ENCODE results near the gene NRF1.

NRF1 gene

DNA sequence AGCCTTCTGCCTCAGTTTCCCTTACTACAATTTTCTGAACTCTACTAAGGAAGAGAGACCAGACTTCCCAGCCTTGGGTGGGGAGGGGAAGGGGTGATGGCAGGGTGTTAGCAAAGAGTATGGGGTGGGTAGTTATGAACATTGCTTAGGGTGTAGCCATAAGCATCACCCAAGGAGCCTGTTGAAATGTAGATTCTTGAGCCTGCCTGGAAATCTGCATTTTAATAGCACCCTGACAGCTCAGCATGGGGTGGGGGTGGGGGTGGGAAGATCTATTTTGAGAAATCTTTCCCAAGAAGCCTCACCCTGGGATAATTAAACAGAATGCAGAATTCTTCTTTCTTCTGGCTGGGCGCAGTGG is 164.8 kb downstream of the NRF1 start:
- TF ChIP-seq JUND (IDR thresholded peaks at IDR 0.05; ENCODE audit: low read depth) = no peak
- DNase-seq (ENCODE audit: low read depth in 1 of 2, low spot score in 1 of 2) = no peak
- in situ Hi-C loops (cut with HindIII; ENCODE audit: low pct_unique_long_range_greater_than_20kb, low sequenced_read_pairs) = no loop called here

DNA sequence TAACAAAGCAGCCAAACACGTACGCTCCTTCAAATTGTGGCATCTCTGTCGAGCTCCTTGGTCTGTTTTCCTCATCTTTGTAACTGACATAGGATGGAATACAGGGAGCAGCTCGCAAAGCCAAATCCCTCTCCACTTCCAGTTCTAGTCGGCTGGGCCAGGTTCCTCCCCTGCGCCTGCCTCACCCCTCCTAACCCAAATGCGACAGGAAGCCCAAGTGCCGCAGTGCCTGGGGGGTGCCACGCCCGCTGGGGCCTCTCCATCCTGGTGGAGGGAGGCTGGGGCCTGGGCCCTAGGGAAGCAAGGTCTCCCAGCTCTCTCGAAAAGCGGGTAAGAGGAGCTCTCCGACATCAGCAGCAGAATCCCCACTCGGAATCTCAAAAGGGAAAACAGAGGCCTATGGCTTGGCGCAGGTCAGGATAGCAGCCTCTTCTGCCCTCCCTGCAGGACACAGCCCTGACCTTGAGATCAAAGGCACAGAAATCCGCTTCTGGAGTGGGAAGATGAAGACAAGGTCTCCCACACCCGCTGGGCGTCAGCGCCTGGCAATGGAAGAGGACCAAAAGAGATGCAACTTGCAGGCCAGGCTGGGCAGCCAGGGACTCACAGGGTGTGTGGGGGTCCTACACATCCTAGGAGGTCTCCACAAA is 165.8 kb downstream of the NRF1 start:
- DNase-seq (ENCODE audit: low read depth in 1 of 2, low spot score in 1 of 2) = no peak
- TF ChIP-seq JUND (IDR thresholded peaks at IDR 0.05; ENCODE audit: low read depth) = no peak
- in situ Hi-C loops (cut with HindIII; ENCODE audit: low pct_unique_long_range_greater_than_20kb, low sequenced_read_pairs) = no loop called here

DNA sequence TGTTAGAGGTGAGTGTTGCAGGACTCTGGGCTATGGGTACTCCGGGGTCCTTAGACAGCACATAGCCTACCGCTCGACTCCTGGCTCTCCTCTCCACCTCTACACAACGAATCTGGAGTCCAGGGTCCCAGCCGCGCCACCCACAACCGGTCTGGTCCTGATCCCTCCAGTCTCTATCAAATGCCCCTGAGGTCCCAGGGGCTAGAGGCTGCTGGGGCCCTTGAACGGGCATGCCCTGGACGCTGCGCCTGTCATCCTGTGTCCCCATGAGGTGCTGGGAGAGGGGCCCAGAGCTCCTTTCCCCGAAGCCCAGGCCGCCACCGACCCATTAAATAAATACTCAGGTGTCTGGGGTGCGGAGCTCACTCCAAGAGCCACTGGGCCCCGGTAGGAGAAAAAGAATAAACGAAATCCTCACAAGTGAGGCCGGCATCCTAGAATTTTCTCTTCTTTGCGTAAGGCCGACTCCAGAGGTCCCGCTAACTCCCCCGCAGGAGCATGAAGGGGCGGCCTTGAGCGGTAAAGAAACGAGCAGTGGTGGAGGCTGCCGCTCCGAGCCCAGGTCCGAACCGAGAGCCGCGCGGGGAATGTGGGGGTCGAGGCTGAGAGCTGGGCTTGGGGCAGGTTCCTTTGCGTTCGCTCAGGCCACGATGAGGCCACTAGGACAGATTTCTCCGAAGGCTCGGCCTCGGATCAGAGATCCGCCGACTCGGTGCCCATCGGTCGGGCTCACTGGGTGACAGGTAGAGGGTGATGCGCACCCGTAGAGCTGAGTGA is 166.7 kb downstream of the NRF1 start:
- no peak for DNase-seq (ENCODE audit: low read depth in 1 of 2, low spot score in 1 of 2)
- in situ Hi-C loops (cut with HindIII; ENCODE audit: low pct_unique_long_range_greater_than_20kb, low sequenced_read_pairs) = no loop called here
- TF ChIP-seq JUND (IDR thresholded peaks at IDR 0.05; ENCODE audit: low read depth) = no peak

DNA sequence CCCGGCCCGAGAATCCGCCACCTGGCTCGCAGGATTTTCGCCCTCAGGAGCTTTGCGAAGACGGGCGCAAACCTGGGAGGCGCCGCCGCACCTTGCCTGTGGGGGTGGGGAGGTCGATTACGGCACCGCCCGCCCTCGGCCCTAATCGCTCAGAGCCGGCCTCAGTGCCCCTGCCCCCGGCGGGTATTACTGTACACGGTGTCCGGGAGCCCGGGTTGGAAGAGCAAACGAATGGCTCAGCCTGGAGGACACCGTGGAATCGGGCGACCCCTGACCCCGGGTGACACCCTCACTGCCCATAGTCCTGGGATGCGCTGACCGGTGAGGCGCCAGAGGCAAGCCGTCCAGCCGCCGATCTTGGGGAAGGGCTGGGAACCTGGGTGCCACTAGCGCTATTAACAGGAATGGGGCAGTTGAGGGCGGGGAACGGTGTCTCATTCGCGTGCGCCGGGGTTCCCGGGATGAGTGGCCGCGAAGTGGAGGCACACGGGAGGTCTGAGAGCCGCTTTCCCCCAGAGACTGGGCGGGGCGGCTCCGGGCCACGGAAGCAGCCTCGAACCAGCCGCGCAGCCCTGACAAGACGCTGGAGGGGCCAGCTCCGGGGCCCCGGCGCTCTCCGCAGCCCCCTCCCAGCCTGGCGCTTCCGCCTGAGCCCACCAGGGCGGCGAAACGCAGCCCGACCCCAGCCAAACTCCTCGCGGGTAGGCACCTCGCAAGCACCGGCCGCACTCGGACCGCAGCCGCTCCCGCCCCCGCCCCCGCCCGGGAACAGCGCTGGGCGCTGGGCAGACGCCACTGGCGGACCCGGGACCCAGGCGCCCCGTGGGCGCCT is 167.5 kb downstream of the NRF1 start:
- peak; percentile 19 to 62 for DNase-seq (ENCODE audit: low read depth in 1 of 2, low spot score in 1 of 2)
- no peak for TF ChIP-seq JUND (IDR thresholded peaks at IDR 0.05; ENCODE audit: low read depth)
- in situ Hi-C loops (cut with HindIII; ENCODE audit: low pct_unique_long_range_greater_than_20kb, low sequenced_read_pairs) = no loop called here

DNA sequence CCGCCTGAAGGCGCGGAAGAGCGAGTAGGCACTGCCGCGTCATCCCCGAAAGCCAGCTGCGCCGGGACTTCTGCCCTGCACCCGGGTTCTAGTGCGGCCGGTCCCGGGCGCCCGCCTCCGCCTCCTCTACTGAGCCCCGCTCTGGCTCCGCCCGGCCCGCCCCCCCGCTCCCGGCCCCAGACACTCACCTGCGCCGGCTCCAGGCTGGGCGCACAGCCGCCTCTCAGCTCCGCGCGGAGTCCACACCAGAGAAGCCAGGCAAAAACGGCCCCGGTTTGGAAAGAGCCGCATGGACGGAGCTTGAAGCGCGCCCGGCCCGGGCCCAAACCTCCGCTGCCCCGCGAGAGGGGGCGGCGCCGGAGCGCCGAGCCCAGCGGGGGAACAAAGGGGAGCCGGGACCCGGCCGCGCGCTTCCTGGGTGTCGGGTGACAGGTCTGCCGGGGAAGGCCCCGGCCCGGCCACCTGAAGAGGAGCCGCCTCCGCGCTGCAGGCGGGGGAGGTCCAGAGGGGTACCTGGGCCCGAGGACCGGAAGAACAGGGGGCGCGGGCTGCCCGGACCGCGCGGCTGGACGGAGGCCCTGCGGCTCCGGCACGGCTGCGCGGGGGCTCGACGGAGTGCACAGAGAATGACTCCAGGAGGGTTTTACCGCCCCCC is 168.2 kb downstream of the NRF1 start:
- peak; percentile 84 to 91 for DNase-seq (ENCODE audit: low read depth in 1 of 2, low spot score in 1 of 2)
- in situ Hi-C loops (cut with HindIII; ENCODE audit: low pct_unique_long_range_greater_than_20kb, low sequenced_read_pairs) = no loop called here
- TF ChIP-seq JUND (IDR thresholded peaks at IDR 0.05; ENCODE audit: low read depth) = no peak

DNA sequence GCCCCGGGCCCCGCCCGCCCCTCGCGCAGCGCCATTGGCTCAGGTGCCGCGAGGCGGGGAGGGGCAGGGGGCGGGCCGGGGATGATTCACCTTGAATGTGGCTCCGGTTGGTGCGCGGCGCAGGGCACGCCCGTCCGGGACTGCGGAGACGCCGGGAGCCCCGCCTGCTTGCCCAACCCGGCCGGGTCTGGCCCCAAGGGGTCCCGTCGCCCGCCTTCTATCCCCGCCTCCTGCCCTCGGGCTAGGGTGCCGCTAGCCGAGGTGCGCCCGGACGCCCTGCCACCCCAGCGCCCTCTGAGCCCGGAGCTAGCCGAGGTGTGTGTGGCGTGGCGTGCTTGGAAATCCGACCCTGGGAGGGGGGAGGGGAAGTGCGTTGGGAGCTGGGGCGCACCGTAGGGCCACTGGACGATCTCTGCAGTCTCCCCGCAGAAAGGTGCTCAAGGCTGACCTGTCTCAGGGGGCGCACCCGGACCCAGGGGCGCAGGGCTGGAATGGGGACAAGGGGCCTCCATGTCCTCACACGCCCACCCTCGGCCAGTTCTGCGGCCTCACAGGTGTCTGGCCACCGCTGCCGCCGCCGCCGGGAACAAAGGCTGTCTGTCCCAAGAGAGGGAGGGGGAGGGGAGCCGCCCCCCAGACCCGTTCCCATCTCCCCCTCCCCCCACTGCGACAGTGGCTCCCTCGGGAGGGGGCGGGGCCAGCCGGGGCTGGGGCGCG is 168.9 kb downstream of the NRF1 start:
- DNase-seq (ENCODE audit: low read depth in 1 of 2, low spot score in 1 of 2) = peak; percentile 92 to 96
- TF ChIP-seq JUND (IDR thresholded peaks at IDR 0.05; ENCODE audit: low read depth) = no peak
- in situ Hi-C loops (cut with HindIII; ENCODE audit: low pct_unique_long_range_greater_than_20kb, low sequenced_read_pairs) = no loop called here

DNA sequence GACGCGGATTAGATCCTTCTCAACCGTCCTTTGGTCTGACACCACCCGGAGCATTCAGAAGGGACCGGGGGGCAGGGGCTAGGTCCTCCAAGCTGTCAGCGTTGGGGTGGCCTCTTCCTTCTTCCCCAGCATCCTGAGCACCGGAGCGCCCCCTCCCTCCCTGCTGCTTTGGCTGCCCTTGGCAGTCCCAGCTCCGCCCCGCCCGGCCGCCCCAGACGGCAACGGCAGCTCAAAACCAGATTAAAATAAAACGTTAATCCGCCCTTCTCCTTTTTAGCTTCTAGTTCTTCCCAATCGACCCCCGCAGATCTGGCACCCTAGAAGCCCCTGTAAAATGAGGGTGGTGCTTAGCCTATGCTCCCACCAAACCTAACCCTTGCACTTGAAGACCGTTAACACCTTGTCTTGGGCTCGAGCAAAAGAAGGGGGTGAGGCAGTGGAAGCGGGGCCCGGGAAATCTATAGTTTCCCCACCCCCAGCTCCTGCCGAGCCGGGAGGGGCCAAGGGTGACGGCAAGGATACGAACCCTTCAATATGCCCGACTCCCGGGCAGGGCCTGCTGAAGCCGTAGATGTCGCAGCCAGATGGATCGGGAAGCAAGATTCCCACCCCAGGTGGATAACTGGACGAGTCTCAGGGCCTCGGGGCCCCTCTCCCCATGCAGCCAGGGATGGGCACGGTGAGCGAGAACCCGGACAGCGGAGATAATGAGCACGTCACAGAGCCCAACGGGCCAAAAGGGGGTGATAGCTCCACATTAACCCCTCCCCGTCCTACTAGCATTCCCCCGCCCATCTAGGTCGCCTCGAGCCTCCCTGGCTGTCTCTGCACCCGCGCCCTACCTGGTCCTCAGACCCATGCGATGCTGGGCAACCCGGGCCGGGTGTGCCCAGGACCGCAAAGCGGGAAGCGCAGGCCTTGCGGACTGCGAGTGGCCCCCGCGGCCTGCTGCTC is 169.7 kb downstream of the NRF1 start:
- TF ChIP-seq JUND (IDR thresholded peaks at IDR 0.05; ENCODE audit: low read depth) = no peak
- DNase-seq (ENCODE audit: low read depth in 1 of 2, low spot score in 1 of 2) = peak; percentile 36 to 50
- in situ Hi-C loops (cut with HindIII; ENCODE audit: low pct_unique_long_range_greater_than_20kb, low sequenced_read_pairs) = no loop called here

DNA sequence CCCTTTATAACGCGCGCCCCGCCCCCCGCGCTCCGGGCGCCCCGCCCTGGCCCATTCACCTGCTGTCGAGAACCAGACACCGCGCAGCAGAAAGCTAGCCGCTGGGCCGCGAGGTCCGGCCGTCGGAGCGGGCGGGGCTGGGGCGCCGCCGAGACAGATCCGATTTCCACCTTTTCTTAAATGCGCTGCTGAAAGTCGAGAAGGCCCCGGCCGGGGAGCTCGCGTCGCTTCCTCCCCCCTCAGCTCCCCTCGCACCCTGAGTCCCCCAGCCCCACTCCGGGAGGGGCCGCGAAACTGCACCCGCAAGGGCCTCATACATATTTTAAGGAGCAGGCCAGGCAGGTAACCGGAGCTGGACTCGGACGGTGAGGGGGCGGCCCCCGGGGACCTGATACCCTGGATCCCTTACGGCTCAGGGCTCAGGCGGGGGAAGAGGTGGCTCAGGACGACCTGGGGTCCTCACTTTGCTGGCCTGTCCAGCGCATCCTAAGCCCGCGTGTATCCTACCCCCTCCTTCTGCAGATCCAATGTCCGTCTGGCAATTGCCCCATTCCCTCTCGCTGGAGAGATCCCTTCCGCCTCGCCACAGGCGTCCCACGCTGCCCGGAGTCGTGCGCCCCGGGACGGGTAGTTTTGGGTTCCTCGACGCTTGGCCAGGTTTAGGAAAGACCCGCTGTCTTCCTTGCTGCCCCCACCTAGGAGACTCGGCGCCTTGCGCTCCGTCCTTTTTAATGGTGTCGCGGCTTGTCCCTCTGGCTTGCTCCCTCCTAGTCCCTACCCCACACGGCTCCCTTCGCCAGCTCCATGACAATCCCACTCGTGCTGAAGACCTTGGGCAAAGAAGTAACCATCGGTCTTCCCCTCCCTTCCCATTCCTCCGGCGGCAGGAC is 170.7 kb downstream of the NRF1 start:
- no peak for DNase-seq (ENCODE audit: low read depth in 1 of 2, low spot score in 1 of 2)
- no peak for TF ChIP-seq JUND (IDR thresholded peaks at IDR 0.05; ENCODE audit: low read depth)
- in situ Hi-C loops (cut with HindIII; ENCODE audit: low pct_unique_long_range_greater_than_20kb, low sequenced_read_pairs) = no loop called here

DNA sequence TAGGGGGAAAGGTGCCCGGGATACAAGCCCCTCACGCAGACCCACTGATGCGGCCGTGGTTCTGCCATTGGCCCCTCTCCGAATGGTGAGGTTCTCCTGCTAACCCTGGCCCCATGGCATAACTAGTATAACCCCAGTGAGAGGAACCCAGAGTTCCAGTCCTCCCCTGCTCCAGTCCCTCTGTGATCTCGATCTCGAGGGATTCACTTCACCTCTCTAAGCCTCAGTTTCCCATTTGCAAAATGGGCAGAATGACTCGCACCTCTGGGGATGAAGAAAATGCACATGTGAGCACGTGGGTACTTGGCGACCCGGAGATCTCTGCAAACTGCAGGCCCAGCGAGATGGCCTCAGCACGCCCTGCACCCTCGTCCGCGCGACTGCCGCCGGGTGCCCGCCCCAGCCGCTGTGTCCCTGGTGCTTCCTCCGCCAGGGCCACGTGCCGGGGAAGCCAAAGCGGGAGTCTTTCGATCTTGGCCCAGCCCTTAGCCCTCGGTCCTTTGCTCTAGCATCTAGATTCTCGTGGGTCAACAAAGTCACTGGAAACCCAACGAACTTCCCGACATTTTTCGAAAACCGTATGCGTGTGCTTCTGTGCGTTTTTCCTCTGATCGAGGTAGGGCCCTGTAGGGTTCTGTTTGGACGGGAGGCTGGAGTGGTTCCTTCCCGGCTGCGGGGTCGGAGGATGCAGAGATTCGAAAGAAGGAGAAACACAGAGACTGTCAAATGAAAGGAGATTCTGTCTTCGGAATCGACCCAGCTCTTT is 171.5 kb downstream of the NRF1 start:
- no peak for TF ChIP-seq JUND (IDR thresholded peaks at IDR 0.05; ENCODE audit: low read depth)

DNA sequence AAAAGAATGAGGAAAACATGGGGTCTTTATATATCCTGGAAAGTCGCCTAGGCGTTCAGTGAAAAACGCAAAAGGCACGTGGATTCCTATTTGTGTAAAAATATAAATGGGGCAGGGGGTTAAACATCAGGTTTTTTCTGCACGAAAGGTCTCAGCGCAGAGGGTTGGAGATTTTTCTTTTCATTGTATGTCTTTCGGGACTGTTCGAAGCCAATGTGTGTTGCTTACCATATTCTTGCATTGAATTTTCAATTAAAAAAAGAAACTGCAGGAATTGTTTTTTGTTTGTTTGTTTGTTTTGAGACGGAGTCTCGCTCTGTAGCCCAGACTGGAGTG is 172.0 kb downstream of the NRF1 start:
- no peak for DNase-seq (ENCODE audit: low read depth in 1 of 2, low spot score in 1 of 2)
- TF ChIP-seq JUND (IDR thresholded peaks at IDR 0.05; ENCODE audit: low read depth) = no peak
- in situ Hi-C loops (cut with HindIII; ENCODE audit: low pct_unique_long_range_greater_than_20kb, low sequenced_read_pairs) = no loop called here

More for the DNA sequence above, 171.5 kb downstream of the NRF1 start:
- no peak for DNase-seq (ENCODE audit: low read depth in 1 of 2, low spot score in 1 of 2)
- in situ Hi-C loops (cut with HindIII; ENCODE audit: low pct_unique_long_range_greater_than_20kb, low sequenced_read_pairs) = no loop called here
